T-helper 1 cell treated with Interleukin-12 subunit alpha and Interleukin-12 subunit beta and Interleukin-4 antibody, amounts not matched to agents 30 ng/mL and 1 ng/mL, for 36 hours (primary cell): ENCODE data around the gene DCP1A. TPM values are rescaled to one million over a fixed set of nuclear protein-coding genes. Genes with fewer than 3 reads are reported as not detected.
"Not testable (repeated sequence)": the region's sequence is repeated elsewhere in the genome, so short reads cannot be mapped to it uniquely, and the experiment has no call there.

Experiments used
- intact Hi-C: fragments of 100-400 bp; cut with micrococcal nuclease; formaldehyde crosslinking; loops from one replicate; pipeline ENCODE4 v1.15.1; 2024
- total RNA-seq: library from RNA; stranded (reverse); gene quantifications from 2 replicates; pipeline ENCODE4 v1.2.3, GENCODE V29; 2022

DCP1A gene
- total RNA-seq, 1 donor from 2014 or later = 40.1 TPM

DNA sequence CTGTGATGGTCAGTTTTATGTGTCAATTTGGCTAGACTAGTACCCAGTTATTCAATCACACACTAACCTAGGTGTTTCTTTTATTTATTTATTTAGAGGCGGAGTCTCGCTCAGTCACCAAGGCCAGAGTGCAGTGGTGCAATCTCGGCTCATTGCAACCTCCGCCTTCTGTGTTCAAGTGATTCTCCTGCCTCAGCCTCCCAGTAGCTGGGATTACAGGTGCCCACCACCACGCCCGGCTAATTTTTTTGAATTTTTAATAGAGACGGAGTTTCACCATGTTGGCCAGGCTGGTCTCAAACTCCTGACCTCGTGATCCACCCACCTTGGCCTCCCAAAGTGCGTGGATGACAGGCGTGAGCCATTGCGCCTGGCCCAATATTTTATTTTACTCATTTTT lies 78.2 kb downstream of the DCP1A start:
- intact Hi-C loops = not testable (repeated sequence)

DNA sequence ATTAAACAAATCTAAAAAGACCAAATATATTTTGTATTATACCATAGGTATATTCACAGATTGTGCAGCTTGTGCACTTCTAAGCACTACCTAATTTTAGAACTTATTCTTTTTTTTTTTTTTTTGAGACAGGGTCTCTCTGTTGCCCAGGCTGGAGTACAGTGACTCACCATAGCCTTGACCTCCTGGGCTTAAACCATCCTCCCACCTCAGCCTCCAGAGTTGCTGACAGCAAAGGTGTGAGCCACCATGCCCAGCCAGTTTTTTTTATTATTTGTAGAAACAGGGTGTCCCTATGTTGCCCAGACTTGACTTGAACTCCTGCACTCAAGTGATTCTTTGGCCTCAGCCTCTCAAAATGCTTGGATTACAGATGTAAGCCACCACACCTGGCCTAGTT lies 79.6 kb downstream of the DCP1A start:
- intact Hi-C loops = no loop called here

GRCh38 chr3:53264718-53265117 lies 82.6 kb downstream of the DCP1A start:
- intact Hi-C loops = no loop called here

DNA sequence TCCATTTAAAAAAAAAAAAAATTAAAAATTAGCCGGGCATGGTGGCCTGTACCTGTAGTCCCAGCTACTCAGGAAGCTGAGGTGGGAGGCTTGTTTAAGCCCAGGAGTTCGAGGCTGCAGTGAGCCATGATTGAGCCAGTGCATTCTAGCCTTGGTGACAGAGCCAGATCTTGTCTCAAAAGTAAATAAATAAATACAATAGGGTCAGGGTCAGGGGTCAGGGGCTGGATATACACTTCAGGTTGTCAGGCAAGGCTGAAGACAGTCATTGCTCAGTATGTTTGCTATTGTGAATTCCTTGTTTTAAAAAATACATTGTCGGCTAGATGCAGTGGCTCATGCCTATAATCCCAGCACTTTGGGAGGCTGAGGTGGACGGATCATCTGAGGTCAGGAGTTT lies 83.4 kb downstream of the DCP1A start:
- intact Hi-C loops = no loop called here

DNA sequence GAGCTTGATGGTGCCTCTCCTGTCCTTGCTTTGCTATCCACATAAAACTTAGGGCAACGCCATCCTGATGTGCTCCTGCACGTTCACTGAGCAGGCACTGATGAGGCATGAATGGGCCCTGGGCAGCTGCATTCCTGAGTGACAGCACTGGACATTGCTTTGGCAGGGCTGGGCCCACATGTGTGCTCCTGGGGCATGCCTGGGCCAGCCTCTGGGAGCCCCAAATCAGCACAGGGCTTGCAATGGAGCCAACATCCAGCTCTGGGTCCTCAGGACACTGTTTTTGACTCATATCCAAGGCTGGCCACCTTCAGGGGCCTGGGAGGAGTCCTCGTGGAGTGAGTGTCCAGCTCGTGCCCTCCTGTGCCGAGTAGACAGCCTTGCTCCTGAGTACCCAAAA lies 85.6 kb downstream of the DCP1A start:
- intact Hi-C loops = no loop called here

GRCh38 chr3:53260286-53260785 lies 87.0 kb downstream of the DCP1A start:
- intact Hi-C loops = no loop called here

GRCh38 chr3:53259427-53260259 lies 87.7 kb downstream of the DCP1A start:
- intact Hi-C loops = loop anchor here (5.0 to 10.0 kb wide), 3 partner anchors 362 to 1105 kb away; partner anchors contain the start of genes GNL3, PBRM1, POC1A and STIMATE

DNA sequence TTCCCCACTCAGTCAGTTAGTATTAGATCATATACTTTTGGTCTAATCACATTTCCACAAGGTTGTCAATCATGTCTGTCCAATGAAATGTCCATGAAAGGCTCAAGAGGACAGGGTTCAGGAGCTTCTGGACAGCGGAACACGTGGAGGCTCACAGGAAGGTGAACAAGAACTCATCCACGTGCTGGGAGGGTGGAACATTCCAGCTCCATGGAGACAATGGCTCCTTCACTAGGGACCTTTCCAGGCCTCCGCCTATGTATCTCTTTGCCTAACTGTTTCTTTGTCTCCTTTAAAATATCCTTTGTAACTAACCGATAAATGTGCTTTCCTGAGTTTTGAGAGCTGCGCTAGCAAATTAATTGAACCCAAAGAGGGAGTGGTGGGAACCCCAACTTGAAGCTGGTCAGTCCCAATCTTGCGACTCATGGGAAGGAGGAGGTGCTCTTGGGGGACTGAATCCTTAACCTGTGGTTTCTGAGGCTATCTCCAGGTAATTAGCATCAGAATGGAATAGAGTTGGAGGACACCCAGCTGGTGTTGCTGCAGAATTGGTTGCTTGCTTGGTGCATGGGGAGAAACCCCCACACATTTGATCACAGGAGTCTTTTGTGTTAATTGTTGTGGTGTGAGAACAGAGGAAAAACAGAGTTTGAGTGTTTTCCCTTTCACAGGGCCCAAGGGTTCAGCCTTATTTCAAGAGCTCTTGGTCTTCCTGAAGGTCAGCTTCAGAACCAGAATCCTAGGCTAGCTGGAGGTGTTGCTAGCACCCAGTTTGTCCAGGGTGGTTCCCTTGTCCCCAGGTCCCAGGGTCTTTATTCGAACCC lies 88.5 kb downstream of the DCP1A start:
- intact Hi-C loops = loop anchor here (5.0 to 10.0 kb wide), 3 partner anchors 362 to 1104 kb away; partner anchors contain the start of genes GNL3, PBRM1, POC1A and STIMATE

GRCh38 chr3:53257465-53257864 lies 89.9 kb downstream of the DCP1A start:
- intact Hi-C loops = loop anchor here (5.0 to 10.0 kb wide), 3 partner anchors 360 to 1103 kb away; partner anchors contain the start of genes GNL3, PBRM1, POC1A and STIMATE

GRCh38 chr3:53256704-53257055 lies 90.7 kb downstream of the DCP1A start:
- intact Hi-C loops = loop anchor here (1.0 to 10.0 kb wide), 5 partner anchors 126 to 1102 kb away; partner anchors contain the start of genes GNL3, PBRM1, POC1A and RFT1

- intact Hi-C loops = loop anchor here (1.0 to 10.0 kb wide), 10 partner anchors 91 to 1101 kb away; partner anchors contain the start of genes DCP1A, GNL3, PBRM1 and POC1A
Measured at GRCh38 chr3:53255775-53256703, 91.3 kb downstream of the DCP1A start, which contains the start of gene TKT. TSS of gene TKT (minus strand) at chr3:53256022. CDS start at chr3:53255942, 80 bp downstream.

GRCh38 chr3:53255423-53255774 lies 91.9 kb downstream of the DCP1A start:
- intact Hi-C loops = loop anchor here (1.0 to 10.0 kb wide), 8 partner anchors 92 to 1101 kb away; partner anchors contain the start of genes DCP1A, GNL3, PBRM1 and POC1A

DNA sequence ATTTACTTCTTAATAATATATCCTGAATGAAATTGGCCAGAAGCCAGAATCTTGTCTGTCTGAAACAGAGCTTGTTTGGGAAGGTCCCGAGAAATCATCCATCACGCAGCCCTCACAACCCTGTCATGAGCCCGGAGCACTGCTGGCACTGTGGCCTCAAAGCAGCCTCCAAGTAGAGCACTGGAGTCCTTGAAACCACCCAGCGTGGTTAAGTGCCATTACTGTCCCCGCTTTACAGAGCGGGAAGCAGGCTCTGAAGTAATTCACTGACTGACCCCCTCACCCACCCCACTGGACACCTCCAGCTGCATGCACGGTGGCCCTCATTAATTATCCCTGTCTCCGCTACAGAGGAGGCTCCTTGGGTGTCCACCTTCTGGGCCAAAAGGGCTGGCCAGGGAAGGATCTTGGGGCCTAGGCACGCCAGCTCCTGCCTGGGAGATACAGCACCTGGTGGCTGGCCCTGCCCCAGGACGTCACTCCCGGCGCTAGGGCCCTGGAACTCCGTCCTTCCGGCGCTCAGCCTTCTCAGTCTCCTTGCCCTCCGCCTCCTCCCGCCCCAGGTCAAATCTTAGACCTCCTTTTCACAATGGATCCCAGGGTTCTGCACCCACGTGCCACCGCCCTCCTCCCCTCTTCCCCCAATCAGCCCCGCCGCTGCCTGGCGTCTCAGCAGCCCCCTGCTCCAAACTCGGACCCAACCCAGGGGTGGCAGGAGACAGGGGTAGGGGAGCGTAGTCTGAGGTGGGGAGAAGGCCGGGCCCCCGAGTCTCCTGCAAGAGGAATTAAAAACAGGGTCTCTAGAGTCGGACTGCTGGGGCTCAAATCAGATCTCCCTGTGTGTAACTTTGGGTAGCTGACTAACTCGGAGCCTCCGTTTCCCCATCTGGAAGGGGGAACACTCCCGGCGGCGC lies 92.6 kb downstream of the DCP1A start:
- intact Hi-C loops = loop anchor here (1.0 to 10.0 kb wide), 9 partner anchors 34 to 1100 kb away; partner anchors contain the start of genes DCP1A, GNL3, PBRM1 and POC1A

- intact Hi-C loops = loop anchor here (1.0 to 10.0 kb wide), 6 partner anchors 34 to 1099 kb away; partner anchors contain the start of genes GNL3, PBRM1, POC1A and UQCC5
Measured at GRCh38 chr3:53253707-53254508, 93.4 kb downstream of the DCP1A start.

DNA sequence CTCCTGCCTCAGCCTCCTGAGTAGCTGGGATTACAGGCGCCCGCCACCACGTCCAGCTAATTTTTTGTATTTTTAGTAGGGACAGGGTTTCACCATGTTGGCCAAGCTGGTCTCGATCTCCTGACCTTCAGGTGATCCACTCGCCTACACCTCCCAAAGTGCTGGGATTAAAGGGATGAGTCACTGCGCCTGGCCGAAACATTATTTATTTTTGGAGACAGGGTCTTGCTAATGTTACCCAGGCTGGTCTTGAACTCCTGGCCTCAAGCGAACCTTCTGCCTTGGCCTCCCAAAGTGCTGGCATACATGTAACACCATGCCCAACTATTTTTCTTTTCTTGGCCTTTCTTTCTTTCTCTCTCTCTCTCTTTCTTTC lies 94.4 kb downstream of the DCP1A start:
- intact Hi-C loops = loop anchor here (10.0 kb wide), 2 partner anchors 568 to 1098 kb away; partner anchors contain the start of genes GNL3, PBRM1 and POC1A

- intact Hi-C loops = loop anchor here (10.0 kb wide), 2 partner anchors 568 to 1098 kb away; partner anchors contain the start of genes GNL3, PBRM1 and POC1A
Measured at GRCh38 chr3:53252096-53252946, 95.0 kb downstream of the DCP1A start.
